ENCODE results near the gene CAPN5. TPM values are rescaled to one million over a fixed set of nuclear protein-coding genes. Genes with fewer than 3 reads are reported as not detected.

Gene CAPN5
- total RNA-seq, 4 donors from 2014 or later, result 1.8 to 16.6 (median 8.0) TPM

DNA sequence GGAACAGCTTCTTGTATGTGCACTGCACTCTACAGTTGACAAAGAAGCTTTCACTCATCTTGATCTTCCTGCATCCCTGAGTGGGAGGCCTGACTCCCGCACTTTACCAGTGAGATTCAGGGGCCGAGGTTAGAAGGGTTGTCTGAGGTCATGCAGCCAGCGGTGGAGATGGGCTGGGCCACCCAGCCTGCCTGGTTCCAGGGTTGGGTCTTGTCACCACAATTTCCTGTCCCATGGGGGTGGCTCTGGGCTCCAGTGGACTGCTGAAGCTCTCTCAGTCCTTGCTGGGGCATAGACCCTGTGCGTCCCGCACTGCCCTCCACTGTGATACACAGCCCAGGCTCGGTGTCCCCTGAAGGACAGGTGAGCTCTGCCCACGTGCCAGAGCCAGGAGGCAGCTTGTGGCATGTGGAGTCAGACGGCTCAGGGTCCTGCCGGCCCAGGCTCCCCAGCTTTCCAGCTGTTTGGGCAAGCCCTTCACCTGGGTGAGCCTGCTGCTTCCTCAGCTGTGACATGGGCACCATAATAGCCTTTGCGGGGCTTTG, 54.4 kb downstream of the CAPN5 start:
- TF ChIP-seq, protein P1, sequence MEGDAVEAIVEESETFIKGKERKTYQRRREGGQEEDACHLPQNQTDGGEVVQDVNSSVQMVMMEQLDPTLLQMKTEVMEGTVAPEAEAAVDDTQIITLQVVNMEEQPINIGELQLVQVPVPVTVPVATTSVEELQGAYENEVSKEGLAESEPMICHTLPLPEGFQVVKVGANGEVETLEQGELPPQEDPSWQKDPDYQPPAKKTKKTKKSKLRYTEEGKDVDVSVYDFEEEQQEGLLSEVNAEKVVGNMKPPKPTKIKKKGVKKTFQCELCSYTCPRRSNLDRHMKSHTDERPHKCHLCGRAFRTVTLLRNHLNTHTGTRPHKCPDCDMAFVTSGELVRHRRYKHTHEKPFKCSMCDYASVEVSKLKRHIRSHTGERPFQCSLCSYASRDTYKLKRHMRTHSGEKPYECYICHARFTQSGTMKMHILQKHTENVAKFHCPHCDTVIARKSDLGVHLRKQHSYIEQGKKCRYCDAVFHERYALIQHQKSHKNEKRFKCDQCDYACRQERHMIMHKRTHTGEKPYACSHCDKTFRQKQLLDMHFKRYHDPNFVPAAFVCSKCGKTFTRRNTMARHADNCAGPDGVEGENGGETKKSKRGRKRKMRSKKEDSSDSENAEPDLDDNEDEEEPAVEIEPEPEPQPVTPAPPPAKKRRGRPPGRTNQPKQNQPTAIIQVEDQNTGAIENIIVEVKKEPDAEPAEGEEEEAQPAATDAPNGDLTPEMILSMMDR (IDR thresholded peaks at IDR 0.05), result no peak
- TF ChIP-seq POLR2A (IDR thresholded peaks at IDR 0.05), result no peak
- intact Hi-C loops (cut with DNase I; ENCODE audit: low total_unique reads), result loop anchor here (10.0 kb wide), 1 partner anchor 64 kb away; no protein-coding TSS in a partner anchor
- Histone ChIP-seq H3K27me3 (no peaks in the 10 kb centered on the region), H3K27ac (no peak overlapping the region), H3K4me1 (no peaks in the 10 kb centered on the region), H3K9me3 (no peaks in the 10 kb centered on the region), H3K36me3 (no peaks in the 10 kb centered on the region), H3K4me3 (no peak overlapping the region)
- DNase-seq, result no peak

DNA sequence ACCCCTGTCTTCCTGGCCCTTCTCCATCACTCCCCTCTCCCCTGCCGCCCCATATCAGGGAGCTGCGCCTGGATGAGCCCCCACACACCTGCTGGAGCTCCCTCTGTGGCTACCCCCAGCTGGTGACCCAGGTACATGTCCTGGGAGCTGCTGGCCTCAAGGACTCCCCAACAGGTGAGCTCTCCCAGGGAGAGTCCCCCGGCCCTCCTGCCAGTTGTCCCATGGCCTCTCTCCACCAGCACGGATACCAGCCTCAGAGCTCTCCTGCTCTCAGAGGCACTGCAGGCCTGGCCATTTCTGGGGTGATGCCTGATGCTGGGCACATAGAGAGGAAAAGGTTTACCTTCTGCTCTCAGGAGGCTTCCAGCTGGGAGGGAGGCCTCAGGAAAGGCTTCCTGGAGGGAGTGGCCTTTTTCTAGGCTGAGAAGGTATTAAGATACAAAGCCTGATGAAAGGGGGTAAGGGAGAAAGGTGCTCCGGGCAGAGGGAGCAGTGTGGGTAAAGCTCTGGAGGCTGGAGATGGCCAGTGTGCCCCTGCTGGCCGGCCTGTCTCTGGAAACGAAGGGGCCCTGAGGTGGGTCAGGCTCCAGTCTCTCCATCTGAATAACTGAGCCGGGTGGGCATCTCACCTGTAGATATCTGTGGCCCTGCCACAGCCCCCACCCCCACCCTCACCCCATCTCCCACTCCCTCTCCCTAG, 55.3 kb downstream of the CAPN5 start:
- H3K36me3 ChIP-seq, result no peaks in the 10 kb centered on the region
- TF ChIP-seq, protein P1 (IDR thresholded peaks at IDR 0.05), result no peak
- TF ChIP-seq POLR2A (IDR thresholded peaks at IDR 0.05), result no peak
- no peaks in the 10 kb centered on the region for H3K27me3 ChIP-seq
- H3K4me3 ChIP-seq, result no peak overlapping the region
- H3K27ac ChIP-seq, result no peak overlapping the region
- H3K9me3 ChIP-seq, result no peaks in the 10 kb centered on the region
- H3K4me1 ChIP-seq, result no peaks in the 10 kb centered on the region
- intact Hi-C loops (cut with DNase I; ENCODE audit: low total_unique reads), result loop anchor here (10.0 kb wide), 1 partner anchor 63 kb away; no protein-coding TSS in a partner anchor
- DNase-seq, result no peak

DNA sequence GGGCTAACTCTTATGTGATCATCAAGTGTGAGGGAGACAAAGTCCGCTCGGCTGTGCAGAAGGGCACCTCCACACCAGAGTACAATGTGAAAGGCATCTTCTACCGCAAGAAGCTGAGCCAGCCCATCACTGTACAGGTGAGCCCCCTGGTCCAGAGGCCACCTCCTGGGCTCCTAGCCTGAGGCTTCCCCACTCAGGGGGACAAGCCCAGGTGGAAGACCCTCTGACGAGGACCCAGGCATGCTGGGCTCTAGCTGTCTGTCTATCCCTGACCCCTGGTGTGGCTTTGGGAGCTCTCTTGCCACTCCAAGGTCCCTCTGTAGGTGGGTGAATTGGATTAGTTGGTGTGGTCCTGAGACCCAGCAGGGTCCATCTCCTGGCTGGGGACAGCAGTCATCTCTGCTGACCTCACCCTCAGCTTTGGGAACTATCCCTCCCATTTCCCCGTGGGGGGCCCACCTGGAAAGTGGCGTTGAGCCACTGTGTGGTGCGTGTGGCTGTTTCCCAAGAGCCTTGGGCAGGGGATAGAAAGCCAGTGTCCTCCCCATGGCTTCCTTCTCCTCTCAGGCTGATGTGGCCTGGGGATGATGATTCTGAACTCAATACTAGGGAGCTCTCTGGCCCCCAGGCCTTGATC, 55.9 kb downstream of the CAPN5 start:
- no peak for TF ChIP-seq POLR2A (IDR thresholded peaks at IDR 0.05)
- TF ChIP-seq, protein P1 (IDR thresholded peaks at IDR 0.05), result no peak
- no peaks in the 10 kb centered on the region for H3K9me3 ChIP-seq
- H3K4me3 ChIP-seq, result no peak overlapping the region
- H3K36me3 ChIP-seq, result no peaks in the 10 kb centered on the region
- DNase-seq, result no peak
- intact Hi-C loops (cut with DNase I; ENCODE audit: low total_unique reads), result loop anchor here (10.0 kb wide), 1 partner anchor 62 kb away; no protein-coding TSS in a partner anchor
- H3K4me1 ChIP-seq, result peaks cover 0 to 3% of the 10 kb centered on the region in 2 donors
- H3K27me3 ChIP-seq, result no peaks in the 10 kb centered on the region
- no peak overlapping the region for H3K27ac ChIP-seq

DNA sequence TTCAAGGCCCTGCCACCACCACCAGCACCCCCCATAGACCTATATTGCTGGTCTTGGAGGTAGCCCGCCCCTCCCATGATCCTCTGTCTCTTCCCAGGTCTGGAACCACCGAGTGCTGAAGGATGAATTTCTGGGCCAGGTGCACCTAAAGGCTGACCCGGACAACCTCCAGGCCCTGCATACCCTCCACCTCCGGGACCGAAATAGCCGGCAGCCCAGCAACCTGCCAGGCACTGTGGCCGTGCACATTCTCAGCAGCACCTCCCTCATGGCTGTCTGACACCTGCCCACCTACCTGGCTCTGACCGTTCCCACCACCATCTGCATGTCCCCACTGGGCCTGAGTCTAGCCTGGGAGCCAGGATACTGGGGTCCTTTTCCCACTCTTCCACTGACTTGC, 56.8 kb downstream of the CAPN5 start:
- H3K9me3 ChIP-seq, result no peaks in the 10 kb centered on the region
- H3K27ac ChIP-seq, result no peak overlapping the region
- H3K4me1 ChIP-seq, result peaks cover 0 to 5% of the 10 kb centered on the region in 2 donors
- intact Hi-C loops (cut with DNase I; ENCODE audit: low total_unique reads), result loop anchor here (10.0 kb wide), 1 partner anchor 61 kb away; no protein-coding TSS in a partner anchor
- H3K4me3 ChIP-seq, result no peak overlapping the region
- H3K36me3 ChIP-seq, result no peaks in the 10 kb centered on the region
- no peak for DNase-seq
- H3K27me3 ChIP-seq, result no peaks in the 10 kb centered on the region
- TF ChIP-seq POLR2A (IDR thresholded peaks at IDR 0.05), result no peak
- TF ChIP-seq, protein P1 (IDR thresholded peaks at IDR 0.05), result no peak

DNA sequence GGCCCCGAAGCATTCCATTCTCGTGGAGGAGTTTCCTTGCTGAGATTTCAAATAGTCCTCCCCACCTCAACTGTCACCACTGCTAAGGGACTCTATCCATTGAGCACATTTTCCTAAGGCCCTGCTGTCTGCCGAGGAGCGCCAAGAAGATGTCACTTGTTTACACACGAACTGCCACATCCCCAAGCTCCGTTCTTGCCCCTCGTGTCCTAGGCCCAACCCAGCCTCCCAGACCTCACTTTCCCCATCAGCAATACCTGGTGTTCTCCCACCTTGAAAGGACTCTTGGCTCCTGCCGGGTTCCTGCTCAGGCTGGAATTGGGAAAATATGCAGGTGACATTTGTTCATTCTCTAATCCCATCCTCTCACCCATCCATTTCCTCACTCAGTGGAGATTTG, 57.3 kb downstream of the CAPN5 start:
- intact Hi-C loops (cut with DNase I; ENCODE audit: low total_unique reads), result loop anchor here (10.0 kb wide), 1 partner anchor 61 kb away; no protein-coding TSS in a partner anchor
- Histone ChIP-seq H3K27me3 (no peaks in the 10 kb centered on the region), H3K4me1 (peaks cover 0 to 5% of the 10 kb centered on the region in 2 donors), H3K9me3 (no peaks in the 10 kb centered on the region), H3K36me3 (no peaks in the 10 kb centered on the region), H3K27ac (no peak overlapping the region), H3K4me3 (no peak overlapping the region)
- TF ChIP-seq, protein P1 (IDR thresholded peaks at IDR 0.05), result no peak
- no peak for TF ChIP-seq POLR2A (IDR thresholded peaks at IDR 0.05)
- DNase-seq, result no peak
